Measurements from ENCODE around the gene PCSK4.
A peak's percentile ranks its signal among the peaks of the same experiment; 100 is the strongest.

The PCSK4 gene

GRCh38 chr19:1447504-1447903 lies 42.6 kb downstream of the PCSK4 start:
- H3K27ac Mint-ChIP-seq, result no peak overlapping the region
- TF ChIP-seq CTCF (IDR thresholded peaks at IDR 0.05; ENCODE audit: unreplicated experiment in 3 of 3), result no peak
- H3K4me3 Mint-ChIP-seq, result peak overlapping the region; percentile 68 to 78 (median 70)
- H3K9me3 Mint-ChIP-seq, result no peaks in the 10 kb centered on the region
- peaks cover 4% of the 10 kb centered on the region for H3K36me3 Mint-ChIP-seq (ENCODE audit: low read depth)
- peaks cover 63% of the 10 kb centered on the region for H3K27me3 Mint-ChIP-seq (ENCODE audit: low read depth)
- peaks cover 11% of the 10 kb centered on the region for H3K4me1 Mint-ChIP-seq

GRCh38 chr19:1446713-1447481 lies 43.3 kb downstream of the PCSK4 start:
- H3K36me3 Mint-ChIP-seq (ENCODE audit: low read depth), result peaks cover 10% of the 10 kb centered on the region
- no peak for TF ChIP-seq CTCF (IDR thresholded peaks at IDR 0.05; ENCODE audit: unreplicated experiment in 3 of 3)
- H3K9me3 Mint-ChIP-seq, result no peaks in the 10 kb centered on the region
- no peak overlapping the region for H3K27ac Mint-ChIP-seq
- peak overlapping the region; percentile 73 to 78 (median 76) for H3K4me3 Mint-ChIP-seq
- H3K27me3 Mint-ChIP-seq (ENCODE audit: low read depth), result peaks cover 57% of the 10 kb centered on the region
- peaks cover 11% of the 10 kb centered on the region for H3K4me1 Mint-ChIP-seq

- Mint-ChIP-seq H3K9me3 (no peaks in the 10 kb centered on the region), H3K27ac (no peak overlapping the region), H3K36me3 (ENCODE audit: low read depth) (peaks cover 18% of the 10 kb centered on the region), H3K27me3 (ENCODE audit: low read depth) (peaks cover 49% of the 10 kb centered on the region), H3K4me1 (peaks cover 11% of the 10 kb centered on the region), H3K4me3 (peak overlapping the region in 1 of 3 experiments; percentile 47)
- TF ChIP-seq CTCF (IDR thresholded peaks at IDR 0.05; ENCODE audit: unreplicated experiment in 3 of 3), result no peak
These were observed 44.0 kb downstream of the PCSK4 start for GRCh38 chr19:1445932-1446712.

GRCh38 chr19:1445185-1445931 lies 44.8 kb downstream of the PCSK4 start:
- peak; percentile 97 for TF ChIP-seq CTCF (IDR thresholded peaks at IDR 0.05; ENCODE audit: unreplicated experiment in 3 of 3)
- H3K4me1 Mint-ChIP-seq, result peaks cover 5% of the 10 kb centered on the region
- H3K4me3 Mint-ChIP-seq, result peak overlapping the region; percentile 52 to 71 (median 56)
- no peak overlapping the region for H3K27ac Mint-ChIP-seq
- no peaks in the 10 kb centered on the region for H3K9me3 Mint-ChIP-seq
- peaks cover 41% of the 10 kb centered on the region for H3K27me3 Mint-ChIP-seq (ENCODE audit: low read depth)
- peaks cover 26% of the 10 kb centered on the region for H3K36me3 Mint-ChIP-seq (ENCODE audit: low read depth)

GRCh38 chr19:1441677-1442438 lies 48.3 kb downstream of the PCSK4 start:
- Mint-ChIP-seq H3K36me3 (ENCODE audit: low read depth) (peaks cover 32% of the 10 kb centered on the region), H3K27ac (no peak overlapping the region), H3K4me1 (no peaks in the 10 kb centered on the region), H3K9me3 (no peaks in the 10 kb centered on the region), H3K27me3 (ENCODE audit: low read depth) (peaks cover 10% of the 10 kb centered on the region), H3K4me3 (peak overlapping the region; percentile 75 to 99 (median 98))
- TF ChIP-seq CTCF (IDR thresholded peaks at IDR 0.05; ENCODE audit: unreplicated experiment in 3 of 3), result no peak
